PC-3 (cell line): ENCODE results near the gene TMEM231. TPM values are rescaled to one million over a fixed set of nuclear protein-coding genes. Genes with fewer than 3 reads are reported as not detected.
"Not testable (repeated sequence)": the region's sequence is repeated elsewhere in the genome, so short reads cannot be mapped to it uniquely, and the experiment has no call there.

Source experiments
- ATAC-seq: fragments of 200-7000 bp; cut with Tn5 transposase; 2 replicates; pipeline ENCODE4 v1.9.1; 2020; ENCODE audit warnings: mild to moderate bottlenecking, moderate library complexity
- BruUV-seq: library from RNA; stranded (reverse); fragments of 400-500 nt; replicated peaks from 2 replicates; lab custom pipeline; 2021; lab: Mats Ljungman, UMichigan
- CTCF ChIA-PET: fragments of 300-600 bp; sonication (Branson Sonifier 250); formaldehyde crosslinking; loops from one replicate; lab custom pipeline; 2022; ENCODE audit warnings: antibody characterized with exemption; lab: Charles Lee
- POLR2A ChIA-PET: fragments of 300-600 bp; sonication (Branson Sonifier 250); formaldehyde crosslinking; loops from one replicate; lab custom pipeline; 2022; ENCODE audit warnings: antibody characterized with exemption; ENCODE audit not compliant: unreplicated experiment; lab: Charles Lee
- DNase-seq: peaks from one replicate; pipeline ENCODE4 v3.0.0-alpha.2; 2015
- H2AFZ ChIP-seq: fragments of 300-600 bp; sonication (generic); 2 replicates; pipeline ENCODE4 v1.6.0; 2016; ENCODE audit warnings: antibody characterized with exemption, low read length
- H3F3A ChIP-seq: fragments of 300-600 bp; sonication (generic); one replicate; pipeline ENCODE4 v1.6.0; 2017; ENCODE audit warnings: antibody characterized with exemption, low read length, control low read depth, mild to moderate bottlenecking; ENCODE audit not compliant: unreplicated experiment
- H3K27ac ChIP-seq: fragments of 300-600 bp; sonication (generic); 2 replicates; pipeline ENCODE4 v1.5.1; 2016; ENCODE audit warnings: mild to moderate bottlenecking, low read length
- H3K27me3 ChIP-seq: fragments of 300-600 bp; sonication (generic); 2 replicates; pipeline ENCODE4 v1.6.1; 2016; ENCODE audit warnings: low read length, mixed read lengths
- H3K36me3 ChIP-seq: fragments of 300-600 bp; sonication (generic); 2 replicates; pipeline ENCODE4 v1.6.1; 2016; ENCODE audit warnings: low read depth, mixed run types, low read length, mixed read lengths
- H3K4me1 ChIP-seq: fragments of 300-600 bp; sonication (generic); 2 replicates; pipeline ENCODE4 v1.5.1; 2016; ENCODE audit warnings: low read length; ENCODE audit not compliant: insufficient read depth
- H3K4me2 ChIP-seq: fragments of 300-600 bp; sonication (generic); 2 replicates; pipeline ENCODE4 v1.6.0; 2016; ENCODE audit warnings: low read length
- H3K4me3 ChIP-seq: fragments of 300-600 bp; sonication (generic); 2 replicates; pipeline ENCODE4 v1.5.1; 2016; ENCODE audit warnings: mild to moderate bottlenecking, low read length, mixed read lengths
- H3K79me2 ChIP-seq: fragments of 300-600 bp; sonication (generic); 2 replicates; pipeline ENCODE4 v1.6.1; 2017; ENCODE audit warnings: low read length, mixed read lengths
- H3K9ac ChIP-seq: fragments of 300-600 bp; sonication (generic); 2 replicates; pipeline ENCODE4 v1.6.0; 2016; ENCODE audit warnings: mild to moderate bottlenecking, low read length
- H3K9me2 ChIP-seq: fragments of 300-600 bp; sonication (generic); replicated peaks from 2 replicates; pipeline ENCODE4 v1.6.1; 2016; ENCODE audit warnings: mixed run types, low read length, mixed read lengths
- H3K9me3 ChIP-seq: fragments of 300-600 bp; sonication (generic); 2 replicates; pipeline ENCODE4 v1.6.1; 2016; ENCODE audit warnings: low read length, mixed read lengths
- H4K20me1 ChIP-seq: fragments of 300-600 bp; sonication (generic); 2 replicates; pipeline ENCODE4 v1.6.1; 2016; ENCODE audit warnings: low read length, mixed read lengths
- CTCF ChIP-seq: fragments of 300-600 bp; sonication (generic); conservative IDR thresholded peaks from 2 replicates; pipeline ENCODE4 v1.5.1; 2017; ENCODE audit warnings: antibody characterized with exemption, low read depth, mild to moderate bottlenecking, low read length
- EZH2 ChIP-seq: fragments of 300-600 bp; sonication (generic); IDR thresholded peaks from one replicate; pipeline ENCODE4 v1.6.1; 2017; ENCODE audit warnings: antibody characterized with exemption, mild to moderate bottlenecking, low read length; ENCODE audit not compliant: unreplicated experiment
- EZH2phosphoT487 ChIP-seq: fragments of 300-600 bp; sonication (generic); IDR thresholded peaks from 2 replicates; pipeline ENCODE4 v1.6.1; 2018; ENCODE audit warnings: mild to moderate bottlenecking, antibody characterized with exemption, low read length, borderline replicate concordance
- intact Hi-C: fragments of 100-400 bp; cut with micrococcal nuclease; formaldehyde crosslinking; loops from 2 replicates; pipeline ENCODE4 v1.9.0; 2023
- total RNA-seq: library from RNA; depleted of rRNA; stranded (reverse); fragments of >200 nt; gene quantifications from 2 replicates; pipeline ENCODE4 v1.2.3, GENCODE V29; 2014

TMEM231 gene
- total RNA-seq, 1 experiment from 2014 or later, result 20.2 TPM

DNA sequence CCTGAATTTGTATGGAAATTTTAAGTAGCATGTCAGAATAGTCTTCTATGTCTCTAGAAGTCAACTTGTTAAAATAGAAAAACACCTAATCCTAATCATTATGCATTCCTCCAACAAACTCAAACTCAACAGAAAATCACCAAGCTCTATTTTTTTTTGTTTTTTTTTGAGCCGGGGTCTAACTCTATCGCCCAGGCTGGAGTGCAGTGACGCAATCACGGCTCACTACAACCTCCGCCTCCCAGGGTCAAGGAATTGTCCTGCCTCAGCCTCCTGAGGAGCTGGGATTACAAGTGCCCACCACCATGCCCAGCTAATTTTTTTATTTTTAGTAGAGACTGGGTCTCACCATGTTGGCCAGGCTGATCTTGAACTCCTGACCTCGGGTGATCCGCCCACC, 9.8 kb downstream of the TMEM231 start:
- H3K4me3 ChIP-seq, result no peak overlapping the region
- TF ChIP-seq EZH2phosphoT487 (no peak), CTCF (no peak), EZH2 (no peak)
- no peaks in the 10 kb centered on the region for H3K79me2 ChIP-seq
- no peak for ATAC-seq
- H3K36me3 ChIP-seq, result no peaks in the 10 kb centered on the region
- H2AFZ ChIP-seq, result no peak overlapping the region
- no peaks in the 10 kb centered on the region for H3K4me1 ChIP-seq
- no peaks in the 10 kb centered on the region for H3K27me3 ChIP-seq
- no peaks in the 10 kb centered on the region for H3F3A ChIP-seq
- H3K9me2 ChIP-seq, result no peaks in the 10 kb centered on the region
- BruUV-seq, result no TSS peak
- H3K27ac ChIP-seq, result no peak overlapping the region
- no peak overlapping the region for H3K9ac ChIP-seq
- POLR2A ChIA-PET, result no interaction called here
- intact Hi-C loops, result no loop called here
- no peaks in the 10 kb centered on the region for H4K20me1 ChIP-seq
- H3K9me3 ChIP-seq, result no peaks in the 10 kb centered on the region
- H3K4me2 ChIP-seq, result no peak overlapping the region
- DNase-seq, result no peak
- CTCF ChIA-PET, result no interaction called here

GRCh38 chr16:75545879-75546278, 10.2 kb downstream of the TMEM231 start:
- H3K27me3 ChIP-seq, CTCF ChIA-PET, H3K9me3 ChIP-seq, H3K9me2 ChIP-seq, H3K79me2 ChIP-seq, H3K4me3 ChIP-seq, H3K27ac ChIP-seq, H2AFZ ChIP-seq, POLR2A ChIA-PET, H4K20me1 ChIP-seq, H3F3A ChIP-seq, BruUV-seq, H3K4me1 ChIP-seq, H3K36me3 ChIP-seq, ATAC-seq, H3K9ac ChIP-seq, H3K4me2 ChIP-seq, intact Hi-C loops, DNase-seq: not testable (repeated sequence)

DNA sequence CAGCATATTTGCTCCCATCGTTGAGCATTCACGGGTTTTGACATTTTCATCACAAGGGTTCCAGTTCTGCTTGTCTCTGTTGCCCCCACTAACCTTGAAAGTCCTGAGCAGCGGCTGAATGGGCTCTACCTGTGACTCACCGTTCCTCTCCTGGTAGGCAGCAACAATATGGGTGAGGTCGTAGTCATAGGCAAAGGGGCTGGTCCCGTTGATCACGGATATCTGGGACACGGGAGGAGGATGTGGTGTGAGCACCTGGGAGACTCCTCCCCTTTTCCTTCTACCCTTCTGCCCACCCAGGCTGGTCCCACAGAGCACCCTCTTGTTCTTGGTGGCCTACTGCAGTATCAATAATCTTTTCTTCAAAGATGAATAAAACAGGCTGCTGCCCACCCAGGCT, 13.6 kb downstream of the TMEM231 start:
- H3K9me2 ChIP-seq, POLR2A ChIA-PET, H3K27ac ChIP-seq, H3K79me2 ChIP-seq, H3K4me2 ChIP-seq, H3K36me3 ChIP-seq, H2AFZ ChIP-seq, H3K27me3 ChIP-seq, CTCF ChIA-PET, H4K20me1 ChIP-seq, H3K4me3 ChIP-seq, H3K4me1 ChIP-seq, ATAC-seq, intact Hi-C loops, H3F3A ChIP-seq, DNase-seq, H3K9me3 ChIP-seq, BruUV-seq, H3K9ac ChIP-seq: not testable (repeated sequence)

DNA sequence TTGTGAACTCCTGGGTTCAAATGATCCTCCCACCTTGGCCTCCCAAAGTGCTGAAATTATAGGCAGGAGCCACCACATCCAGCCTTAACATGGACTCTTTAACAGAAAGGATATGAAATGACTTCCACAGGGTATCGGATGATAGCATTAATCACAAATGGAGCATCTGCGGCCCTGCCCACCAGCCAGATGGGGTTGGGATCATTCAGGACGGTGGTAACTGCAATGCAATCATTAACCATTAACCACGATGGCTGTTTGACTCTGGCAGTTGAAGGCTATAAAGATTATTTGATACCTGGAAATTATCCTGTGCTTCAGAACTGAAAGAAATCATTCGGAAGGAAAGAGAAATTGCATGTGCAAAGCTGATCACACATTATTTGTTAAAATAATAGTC, 14.8 kb downstream of the TMEM231 start:
- TF ChIP-seq CTCF (no peak), EZH2 (no peak), EZH2phosphoT487 (no peak)
- no peaks in the 10 kb centered on the region for H3K9me2 ChIP-seq
- no peak overlapping the region for H2AFZ ChIP-seq
- ChIA-PET POLR2A (no interaction called here), CTCF (no interaction called here)
- no TSS peak for BruUV-seq
- no peaks in the 10 kb centered on the region for H3K79me2 ChIP-seq
- no peak overlapping the region for H3K27ac ChIP-seq
- H3F3A ChIP-seq, result no peaks in the 10 kb centered on the region
- no peaks in the 10 kb centered on the region for H3K9me3 ChIP-seq
- DNase-seq (no peak), ATAC-seq (no peak)
- no peaks in the 10 kb centered on the region for H3K4me1 ChIP-seq
- H3K4me2 ChIP-seq, result no peak overlapping the region
- H4K20me1 ChIP-seq, result no peaks in the 10 kb centered on the region
- H3K9ac ChIP-seq, result no peak overlapping the region
- no peak overlapping the region for H3K4me3 ChIP-seq
- no peaks in the 10 kb centered on the region for H3K27me3 ChIP-seq
- intact Hi-C loops, result no loop called here
- H3K36me3 ChIP-seq, result no peaks in the 10 kb centered on the region

GRCh38 chr16:75538882-75539565, 17.0 kb downstream of the TMEM231 start:
- H3K4me3 ChIP-seq, H3K36me3 ChIP-seq, DNase-seq, BruUV-seq, H3K27me3 ChIP-seq, H3K79me2 ChIP-seq, H3K4me2 ChIP-seq, H3K27ac ChIP-seq, POLR2A ChIA-PET, H3K9me3 ChIP-seq, intact Hi-C loops, H3F3A ChIP-seq, H3K9me2 ChIP-seq, H2AFZ ChIP-seq, H3K4me1 ChIP-seq, CTCF ChIA-PET, H4K20me1 ChIP-seq, H3K9ac ChIP-seq: not testable (repeated sequence)
- ATAC-seq, result 0 out of 2 replicates have a peak, but pooled peaks have one; percentile 24
